Heart right ventricle (tissue), 16 donors: ENCODE data around the gene JOSD2. TPM values are rescaled to one million over a fixed set of nuclear protein-coding genes. Genes with fewer than 3 reads are reported as not detected.

Experiments used
- ATAC-seq, 8 donors: fragments of 200-7000 bp; cut with Tn5 transposase; one replicate each; pipeline ENCODE4 v1.9.1; 2020; ENCODE audit warnings: mild to moderate bottlenecking in 8 of 8, moderate library complexity in 8 of 8, moderate number of reproducible peaks in 1 of 8
- DNase-seq, 2 donors: peaks; one replicate each; pipeline ENCODE4 v3.0.0-alpha.2; 2020
- H3K27ac ChIP-seq, 10 donors: fragments of 200-600 bp; sonication (generic) in 2 of 10; one replicate each; pipeline versions ENCODE4 v1.5.0 to v1.8.0; 2020 to 2022; ENCODE audit warnings: mild to moderate bottlenecking in 3 of 10
- H3K27me3 ChIP-seq, 7 donors: fragments of 200-600 bp; one replicate each; pipeline ENCODE4 v1.8.0; 2021 to 2022; ENCODE audit warnings: mild to moderate bottlenecking in 2 of 7
- H3K36me3 ChIP-seq, 9 donors: fragments of 200-600 bp; sonication (generic) in 1 of 9; one replicate each; pipeline versions ENCODE4 v1.5.0 to v1.8.0; 2020 to 2022; ENCODE audit warnings: mild to moderate bottlenecking in 2 of 9
- H3K4me1 ChIP-seq, 9 donors: fragments of 200-600 bp; sonication (generic) in 1 of 9; one replicate each; pipeline versions ENCODE4 v1.5.0 to v1.8.0; 2020 to 2022; ENCODE audit warnings: mild to moderate bottlenecking in 4 of 9
- H3K4me3 ChIP-seq, 10 donors: fragments of 200-600 bp; sonication (generic) in 2 of 10; one replicate each; pipeline versions ENCODE4 v1.5.0 to v1.8.0; 2020 to 2022; ENCODE audit warnings: mild to moderate bottlenecking in 7 of 10, moderate library complexity in 2 of 10
- H3K9me3 ChIP-seq, 11 donors: fragments of 200-600 bp in 10 of 11; sonication (generic) in 2 of 11; one replicate each; pipeline versions ENCODE4 v1.5.0 to v1.8.0; 2013 to 2022; ENCODE audit warnings: mild to moderate bottlenecking in 2 of 11, control low read depth in 1 of 11, moderate library complexity in 1 of 11
- CTCF ChIP-seq, 9 donors: fragments of 200-600 bp; sonication (generic) in 2 of 9; IDR thresholded peaks; one replicate each; pipeline versions ENCODE4 v1.5.0 to v1.8.0; 2021 to 2022; ENCODE audit warnings: antibody characterized with exemption in 9 of 9, mild to moderate bottlenecking in 5 of 9, moderate library complexity in 1 of 9
- WGBS, 2 donors: extraction: QIAGEN DNeasy Blood & Tissue Kit; methylation state at CpG; one replicate each; pipeline ENCODE4 v1.1.7; 2013; ENCODE audit warnings: inconsistent platforms in 1 of 2; 5-methylcytosine and 5-hydroxymethylcytosine counted together
- intact Hi-C, 10 donors: fragments of 100-400 bp; cut with DNase I; formaldehyde crosslinking; loops; one replicate each; pipeline versions ENCODE4 v1.11.1 to v1.14.2; 2022
- polyA plus RNA-seq, 2 donors: library from polyadenylated mRNA; stranded (reverse); fragments of 200-250 nt; gene quantifications; one replicate each; pipeline ENCODE4 v1.2.3, GENCODE V29; 2013
- total RNA-seq, 10 donors: library from RNA; stranded (reverse); fragmentation: NEBNext Ultra II Directional in 3 of 10; extraction: Animal tissue kit (Norgen Biotek cat#: 25700) in 3 of 10; gene quantifications; one replicate each; pipeline versions ENCODE4 v1.2.1 to v1.2.4, GENCODE V29; 2021 to 2023
- donor health status: Arrhythmogenic right ventricular cardiomyopathy.
- donor health status: ischemic (EF 13 %, LVEDD 7.1; RV severe dilation, severe dysfunction).
- donor health status: healthy with polysubstance abuse.
- donor health status: DM: no; HTN: yes; CAD: no.
- donor health status: DM: no; HTN: no; CAD: no.
- donor health status: ischemic (EF 25% LVEDD 6.9; RV normal size, moderate dysfunction).
- donor health status: ischemic (EF 25% LVEDD 5.7; RV mildly dilated, moderate dysfunction).
- donor health status: healthy.
- donor health status: DM: yes; HTN: yes; CAD: no.
- donor health status: Ischemic cardiomyopathy.
- donor health status: ischemic (EF 35%, LVEDD 5.7; RV mildly dilated, moderate dysfunction).
- donor health status: nonischemic (EF 11% LVEDD 7.7; RV severe dilation, severe dysfunction).
- donor health status: DM: yes; HTN: yes; CAD: no.
- donor health status: PGD.
- donor health status: ischemic (EF 29% LVEDD 5.4; RV normal size, mild dysfunction).
- donor health status: nonischemic (EF 23%, LVEDD 6.1; RV moderate dilation, normal function).

The JOSD2 gene
- total and polyA plus RNA-seq, 12 donors, result 13.3 to 69.6 (median 31.0) TPM

GRCh38 chr19:50490411-50490811, 20.6 kb downstream of the JOSD2 start:
- no peak for DNase-seq
- intact Hi-C loops, result no loop called here
- peaks cover 0 to 9% (median 0%) of the 10 kb centered on the region in 11 donors for H3K9me3 ChIP-seq
- H3K27me3 ChIP-seq, result peaks cover 0 to 4% (median 0%) of the 10 kb centered on the region in 7 donors
- no peak for ATAC-seq
- no peak for TF ChIP-seq CTCF (IDR thresholded peaks at IDR 0.05)
- H3K36me3 ChIP-seq, result peaks cover 0 to 9% (median 0%) of the 10 kb centered on the region in 9 donors
- H3K27ac ChIP-seq, result no peak overlapping the region
- peaks cover 0 to 18% (median 0%) of the 10 kb centered on the region in 9 donors for H3K4me1 ChIP-seq
- 93 to 95% methylated on average over 18 of the region's 18 CpGs for WGBS, 2 donors
- H3K4me3 ChIP-seq, result no peak overlapping the region

GRCh38 chr19:50489461-50490011, 21.5 kb downstream of the JOSD2 start:
- intact Hi-C loops, result no loop called here
- peaks cover 0 to 18% (median 0%) of the 10 kb centered on the region in 9 donors for H3K4me1 ChIP-seq
- no peak overlapping the region for H3K4me3 ChIP-seq
- 44 to 49% methylated on average over 24 of the region's 24 CpGs for WGBS, 2 donors
- H3K27me3 ChIP-seq, result peaks cover 0 to 4% (median 0%) of the 10 kb centered on the region in 7 donors
- ATAC-seq (peak in 2 of 8 donors; percentile 7 to 30), DNase-seq (no peak)
- peaks cover 0 to 9% (median 0%) of the 10 kb centered on the region in 9 donors for H3K36me3 ChIP-seq
- H3K9me3 ChIP-seq, result peaks cover 0 to 9% (median 0%) of the 10 kb centered on the region in 11 donors
- H3K27ac ChIP-seq, result peak overlapping the region in 1 of 10 donors; percentile 47
- TF ChIP-seq CTCF (IDR thresholded peaks at IDR 0.05), result no peak

DNA sequence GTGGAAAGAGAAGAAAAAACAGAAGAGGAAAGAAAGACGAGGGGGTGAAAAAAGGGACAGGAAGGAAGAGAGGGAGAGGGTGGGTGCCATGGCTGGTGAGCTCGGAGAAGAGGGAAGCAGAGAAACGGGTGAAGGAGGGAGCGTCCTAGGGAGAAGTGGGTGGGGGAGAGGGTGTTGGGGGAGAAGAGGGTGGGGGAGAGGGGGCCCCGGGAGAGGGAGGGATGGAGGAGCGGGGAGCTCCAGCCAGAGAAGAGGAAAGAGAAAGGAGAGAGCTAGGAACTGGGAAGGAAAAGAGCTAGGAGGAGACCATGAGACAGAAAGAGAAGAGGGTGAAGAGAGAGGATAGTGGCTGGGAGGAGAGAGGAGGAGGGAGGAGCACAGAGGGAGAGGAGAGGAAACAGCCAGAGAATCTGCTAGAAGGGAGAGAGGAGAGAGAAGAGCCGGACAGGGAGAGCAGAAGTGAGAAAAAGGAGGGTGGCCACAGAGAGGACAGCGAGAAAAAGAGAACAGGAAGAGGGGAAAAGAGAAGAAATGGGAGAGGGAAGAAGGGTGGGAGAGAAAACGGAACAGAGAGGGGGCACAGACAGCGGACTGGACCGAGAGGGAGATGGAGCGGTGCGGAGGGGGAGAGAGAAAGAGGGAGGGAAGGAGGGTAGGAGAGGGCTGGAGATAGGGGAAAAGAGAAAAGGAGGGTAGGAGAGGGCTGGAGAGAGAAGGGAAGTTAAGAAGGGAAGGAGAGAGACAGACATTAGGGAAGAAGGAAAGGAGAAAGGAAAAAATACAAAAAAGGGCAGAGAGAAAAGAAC, 22.4 kb downstream of the JOSD2 start:
- intact Hi-C loops, result no loop called here
- TF ChIP-seq CTCF (IDR thresholded peaks at IDR 0.05), result no peak
- Histone ChIP-seq H3K9me3 (peaks cover 0 to 9% (median 0%) of the 10 kb centered on the region in 11 donors), H3K4me1 (peaks cover 0 to 18% (median 0%) of the 10 kb centered on the region in 9 donors), H3K4me3 (no peak overlapping the region), H3K36me3 (peaks cover 0 to 17% (median 0%) of the 10 kb centered on the region in 9 donors), H3K27me3 (peaks cover 0 to 4% (median 0%) of the 10 kb centered on the region in 7 donors), H3K27ac (peak overlapping the region in 1 of 10 donors; percentile 47)
- 42 to 47% methylated on average over 13 of the region's 13 CpGs for WGBS, 2 donors
- DNase-seq (no peak), ATAC-seq (no peak)

- WGBS, 2 donors, result 74 to 77% methylated on average over 18 of the region's 18 CpGs
- peaks cover 0 to 16% (median 0%) of the 10 kb centered on the region in 9 donors for H3K4me1 ChIP-seq
- no peak overlapping the region for H3K4me3 ChIP-seq
- peaks cover 0 to 9% (median 0%) of the 10 kb centered on the region in 11 donors for H3K9me3 ChIP-seq
- ATAC-seq (no peak), DNase-seq (no peak)
- no peak overlapping the region for H3K27ac ChIP-seq
- peaks cover 0 to 4% (median 0%) of the 10 kb centered on the region in 7 donors for H3K27me3 ChIP-seq
- intact Hi-C loops, result no loop called here
- TF ChIP-seq CTCF (IDR thresholded peaks at IDR 0.05), result peak in 8 of 9 donors; percentile 29 to 53 (median 38)
- peaks cover 0 to 32% (median 0%) of the 10 kb centered on the region in 9 donors for H3K36me3 ChIP-seq
Measured at GRCh38 chr19:50486823-50487515, 24.0 kb downstream of the JOSD2 start.
